Neural cell (in vitro differentiated cells): ENCODE measurements around the gene NOS1AP. TPM values are rescaled to one million over a fixed set of nuclear protein-coding genes. Genes with fewer than 3 reads are reported as not detected.

Experiments
- H2AFZ ChIP-seq: fragments of 200-600, 300-800 bp; sonication (generic), shearing (Covaris generic); 2 replicates; pipeline ENCODE4 v1.6.0; 2014; ENCODE audit warnings: low read depth, mild to moderate bottlenecking, antibody characterized with exemption, low read length, moderate library complexity
- H3F3A ChIP-seq: fragments of 200-600 bp; shearing (Covaris generic); 2 replicates; pipeline ENCODE4 v1.6.1; 2016; ENCODE audit warnings: mild to moderate bottlenecking, moderate library complexity, mixed read lengths, antibody characterized with exemption, low read length; ENCODE audit not compliant: insufficient read depth, poor library complexity, severe bottlenecking
- H3K27ac ChIP-seq: fragments of 200-600, 300-800 bp; sonication (generic), shearing (Covaris generic); 2 replicates; pipeline ENCODE4 v1.5.1; 2014; ENCODE audit warnings: mild to moderate bottlenecking, low read length, moderate library complexity
- H3K27me3 ChIP-seq: fragments of 300-800, 200-600 bp; sonication (generic), shearing (Covaris generic); 2 replicates; pipeline ENCODE4 v1.6.0; 2014; ENCODE audit warnings: mild to moderate bottlenecking, low read depth, low read length, moderate library complexity; ENCODE audit not compliant: insufficient read depth
- H3K36me3 ChIP-seq: fragments of 300-800, 200-600 bp; sonication (generic), shearing (Covaris generic); 2 replicates; pipeline ENCODE4 v1.5.1; 2014; ENCODE audit warnings: mild to moderate bottlenecking, antibody characterized with exemption, low read length, moderate library complexity; ENCODE audit not compliant: insufficient read depth
- H3K4me2 ChIP-seq: fragments of 300-800, 200-600 bp; sonication (generic), shearing (Covaris generic); 2 replicates; pipeline ENCODE4 v1.6.0; 2014; ENCODE audit warnings: mild to moderate bottlenecking, low read length
- H3K4me3 ChIP-seq: fragments of 300-800, 200-600 bp; sonication (generic), shearing (Covaris generic); 2 replicates; pipeline ENCODE4 v1.5.1; 2014; ENCODE audit warnings: mild to moderate bottlenecking, low read length, moderate library complexity
- H3K79me2 ChIP-seq: fragments of 200-600 bp; shearing (Covaris generic); replicated peaks from 2 replicates; pipeline ENCODE4 v1.6.0; 2014; ENCODE audit warnings: mild to moderate bottlenecking, low read length, moderate library complexity; ENCODE audit not compliant: insufficient read depth
- H3K9ac ChIP-seq: fragments of 300-800, 200-600 bp; sonication (generic), shearing (Covaris generic); 2 replicates; pipeline ENCODE4 v1.6.1; 2016; ENCODE audit warnings: mild to moderate bottlenecking, low read length, mixed read lengths
- H3K9me2 ChIP-seq: fragments of 200-600 bp; shearing (Covaris generic); 2 replicates; pipeline ENCODE4 v1.6.1; 2016; ENCODE audit warnings: mild to moderate bottlenecking, low read length, mixed read lengths; ENCODE audit not compliant: insufficient read depth
- H3K9me3 ChIP-seq: fragments of 200-600, 300-800 bp; sonication (generic), shearing (Covaris generic); 2 replicates; pipeline ENCODE4 v1.6.1; 2016; ENCODE audit warnings: mild to moderate bottlenecking, mixed run types, low read length, moderate library complexity, mixed read lengths
- H4K20me1 ChIP-seq: fragments of 200-600 bp; shearing (Covaris generic); 2 replicates; pipeline ENCODE4 v1.6.1; 2016; ENCODE audit warnings: mild to moderate bottlenecking, mixed run types; ENCODE audit not compliant: insufficient read depth
- CTCF ChIP-seq: fragments of 450-650 bp; IDR thresholded peaks from 2 replicates; pipeline ENCODE4 v1.5.1; 2014; ENCODE audit warnings: antibody characterized with exemption, mild to moderate bottlenecking, moderate library complexity; ENCODE audit not compliant: poor library complexity, severe bottlenecking
- EP300 ChIP-seq: fragments of 450-650 bp; conservative IDR thresholded peaks from 2 replicates; pipeline ENCODE4 v1.6.1; 2014; ENCODE audit warnings: antibody characterized with exemption, mild to moderate bottlenecking, moderate library complexity; ENCODE audit not compliant: poor library complexity, severe bottlenecking
- EZH2 ChIP-seq: fragments of 200-600, 300-800 bp; shearing (Covaris generic), sonication (generic); IDR thresholded peaks from 2 replicates; pipeline ENCODE4 v1.6.1; 2014; ENCODE audit warnings: antibody characterized with exemption, low read length, borderline replicate concordance, mild to moderate bottlenecking; ENCODE audit not compliant: insufficient read depth, poor library complexity, severe bottlenecking
- MXI1 ChIP-seq: fragments of 450-650 bp; conservative IDR thresholded peaks from 2 replicates; pipeline ENCODE4 v1.6.1; 2014; ENCODE audit warnings: antibody characterized with exemption, mild to moderate bottlenecking; ENCODE audit not compliant: poor library complexity, severe bottlenecking
- POLR2AphosphoS5 ChIP-seq: IDR thresholded peaks from 2 replicates; pipeline ENCODE4 v1.6.1; 2012
- RAD21 ChIP-seq: fragments of 450-650 bp; conservative IDR thresholded peaks from 2 replicates; pipeline ENCODE4 v1.6.1; 2014; ENCODE audit warnings: antibody characterized with exemption, mild to moderate bottlenecking, moderate library complexity
- SMC3 ChIP-seq: fragments of 450-650 bp; conservative IDR thresholded peaks from 2 replicates; pipeline ENCODE4 v1.6.1; 2014; ENCODE audit warnings: antibody characterized with exemption, mild to moderate bottlenecking, moderate library complexity; ENCODE audit not compliant: poor library complexity
- TAF1 ChIP-seq: IDR thresholded peaks from 2 replicates; pipeline ENCODE4 v1.6.1; 2012; ENCODE audit warnings: low read depth
- polyA plus RNA-seq: library from polyadenylated mRNA; depleted of rRNA; stranded (reverse); fragments of >200 nt; gene quantifications from 2 replicates; pipeline ENCODE4 v1.2.3, GENCODE V29; 2014
- TF ChIP-seq, protein P1 (sequence below): IDR thresholded peaks from 2 replicates; pipeline ENCODE4 v1.6.1; 2012; ENCODE audit warnings: borderline replicate concordance

The NOS1AP gene
- polyA plus RNA-seq, 1 donor from 2014 or later = 5.3 TPM

GRCh38 chr1:162186026-162186374 lies 116.5 kb downstream of the NOS1AP start:
- Histone ChIP-seq H3K4me3 (no peak overlapping the region), H3K79me2 (peaks cover 10% of the 10 kb centered on the region), H3K27ac (no peak overlapping the region), H3K9ac (no peak overlapping the region), H3K9me2 (no peaks in the 10 kb centered on the region), H4K20me1 (no peaks in the 10 kb centered on the region), H2AFZ (no peak overlapping the region), H3K36me3 (no peaks in the 10 kb centered on the region), H3K9me3 (no peaks in the 10 kb centered on the region), H3K27me3 (no peaks in the 10 kb centered on the region), H3F3A (peaks cover 3% of the 10 kb centered on the region), H3K4me2 (no peak overlapping the region)
- TF ChIP-seq CTCF (no peak), TAF1 (no peak), SMC3 (no peak), RAD21 (no peak), EZH2 (no peak), POLR2AphosphoS5 (no peak), MXI1 (no peak), EP300 (no peak)
- TF ChIP-seq, protein P1, sequence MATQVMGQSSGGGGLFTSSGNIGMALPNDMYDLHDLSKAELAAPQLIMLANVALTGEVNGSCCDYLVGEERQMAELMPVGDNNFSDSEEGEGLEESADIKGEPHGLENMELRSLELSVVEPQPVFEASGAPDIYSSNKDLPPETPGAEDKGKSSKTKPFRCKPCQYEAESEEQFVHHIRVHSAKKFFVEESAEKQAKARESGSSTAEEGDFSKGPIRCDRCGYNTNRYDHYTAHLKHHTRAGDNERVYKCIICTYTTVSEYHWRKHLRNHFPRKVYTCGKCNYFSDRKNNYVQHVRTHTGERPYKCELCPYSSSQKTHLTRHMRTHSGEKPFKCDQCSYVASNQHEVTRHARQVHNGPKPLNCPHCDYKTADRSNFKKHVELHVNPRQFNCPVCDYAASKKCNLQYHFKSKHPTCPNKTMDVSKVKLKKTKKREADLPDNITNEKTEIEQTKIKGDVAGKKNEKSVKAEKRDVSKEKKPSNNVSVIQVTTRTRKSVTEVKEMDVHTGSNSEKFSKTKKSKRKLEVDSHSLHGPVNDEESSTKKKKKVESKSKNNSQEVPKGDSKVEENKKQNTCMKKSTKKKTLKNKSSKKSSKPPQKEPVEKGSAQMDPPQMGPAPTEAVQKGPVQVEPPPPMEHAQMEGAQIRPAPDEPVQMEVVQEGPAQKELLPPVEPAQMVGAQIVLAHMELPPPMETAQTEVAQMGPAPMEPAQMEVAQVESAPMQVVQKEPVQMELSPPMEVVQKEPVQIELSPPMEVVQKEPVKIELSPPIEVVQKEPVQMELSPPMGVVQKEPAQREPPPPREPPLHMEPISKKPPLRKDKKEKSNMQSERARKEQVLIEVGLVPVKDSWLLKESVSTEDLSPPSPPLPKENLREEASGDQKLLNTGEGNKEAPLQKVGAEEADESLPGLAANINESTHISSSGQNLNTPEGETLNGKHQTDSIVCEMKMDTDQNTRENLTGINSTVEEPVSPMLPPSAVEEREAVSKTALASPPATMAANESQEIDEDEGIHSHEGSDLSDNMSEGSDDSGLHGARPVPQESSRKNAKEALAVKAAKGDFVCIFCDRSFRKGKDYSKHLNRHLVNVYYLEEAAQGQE = no peak

GRCh38 chr1:162186406-162186805 lies 116.9 kb downstream of the NOS1AP start:
- no peak for TF ChIP-seq EP300
- TF ChIP-seq, protein P1 = no peak
- TF ChIP-seq POLR2AphosphoS5 = no peak
- no peak for TF ChIP-seq RAD21
- no peak for TF ChIP-seq CTCF
- no peak for TF ChIP-seq MXI1
- TF ChIP-seq EZH2 = no peak
- TF ChIP-seq SMC3 = no peak
- no peak for TF ChIP-seq TAF1

More at GRCh38 chr1:162186406-162186805, 116.9 kb downstream of the NOS1AP start:
- H3K79me2 ChIP-seq = peaks cover 13% of the 10 kb centered on the region
- no peaks in the 10 kb centered on the region for H3K27me3 ChIP-seq
- no peak overlapping the region for H3K4me3 ChIP-seq
- H4K20me1 ChIP-seq = no peaks in the 10 kb centered on the region
- no peaks in the 10 kb centered on the region for H3K9me3 ChIP-seq
- no peak overlapping the region for H3K4me2 ChIP-seq
- H2AFZ ChIP-seq = no peak overlapping the region
- no peak overlapping the region for H3K27ac ChIP-seq
- no peak overlapping the region for H3K9ac ChIP-seq
- peaks cover 3% of the 10 kb centered on the region for H3F3A ChIP-seq
- H3K36me3 ChIP-seq = no peaks in the 10 kb centered on the region
- no peaks in the 10 kb centered on the region for H3K9me2 ChIP-seq
